ENCODE data around the gene UROD. TPM values are rescaled to one million over a fixed set of nuclear protein-coding genes. Genes with fewer than 3 reads are reported as not detected.

Gene UROD
- total and polyA plus RNA-seq, 2 donors (not counting 1 experiment from before 2014, with no cell fraction given), result 65.5 to 82.5 TPM

DNA sequence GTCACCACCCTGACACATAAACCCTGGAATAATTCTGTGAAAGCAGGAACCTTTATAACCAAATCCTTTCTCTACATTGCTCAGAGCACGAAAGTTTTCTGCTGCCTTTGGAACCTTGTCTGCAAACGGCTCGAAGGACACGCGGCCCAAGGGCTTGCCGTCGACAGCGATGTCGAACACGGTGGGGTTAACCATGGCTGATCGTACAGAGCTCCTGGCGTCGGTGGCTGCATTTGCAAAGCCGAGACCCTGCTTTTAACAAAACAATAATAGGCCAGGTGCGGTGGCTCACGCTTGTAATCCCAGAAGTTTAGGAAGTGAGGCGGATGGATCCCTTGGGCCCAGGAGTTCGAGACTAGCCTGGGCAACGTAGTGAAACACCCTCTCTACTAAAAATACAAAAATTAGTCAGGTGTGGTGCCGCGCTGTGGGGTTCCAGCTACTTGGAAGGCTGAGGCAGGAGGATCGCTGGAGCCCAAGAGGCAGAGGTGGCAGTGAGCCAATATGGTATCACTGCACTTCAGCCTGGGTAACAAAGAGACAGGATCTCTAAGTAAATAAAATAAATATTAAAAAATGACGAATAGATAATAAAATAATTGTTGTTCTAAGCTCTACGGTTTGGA lies 23.4 kb upstream of the UROD start:
- Histone ChIP-seq H3K4me1 (ENCODE audit: control insufficient read depth in 2 of 2, insufficient read depth in 2 of 2, low read length in 2 of 2) (peaks cover 9 to 19% of the 10 kb centered on the region in 2 donors), H3K79me2 (ENCODE audit: control insufficient read depth, insufficient read depth, low read length) (peaks cover 23% of the 10 kb centered on the region), H3K36me3 (replicated peaks in 1 of 2; ENCODE audit: control extremely low read depth in 1 of 2, control insufficient read depth in 1 of 2, extremely low read depth in 1 of 2, insufficient read depth in 2 of 2, low read length in 1 of 2) (no peaks in the 10 kb centered on the region), H4K20me1 (ENCODE audit: control insufficient read depth, insufficient read depth, low read length, poor library complexity, severe bottlenecking) (no peaks in the 10 kb centered on the region), H3K27me3 (replicated peaks in 1 of 4; ENCODE audit: control extremely low read depth in 1 of 4, control insufficient read depth in 3 of 4, insufficient read depth in 4 of 4, low read length in 3 of 4) (no peaks in the 10 kb centered on the region), H3K4me2 (replicated peaks; ENCODE audit: low read depth, low read length, poor library complexity, severe bottlenecking) (no peak overlapping the region), H3K27ac (ENCODE audit: low read length in 2 of 2) (no peak overlapping the region), H2AFZ (ENCODE audit: insufficient read depth, low read depth, low read length, poor library complexity, severe bottlenecking) (no peak overlapping the region), H3K4me3 (ENCODE audit: control extremely low read depth in 1 of 5, extremely low read depth in 1 of 5, insufficient read depth in 1 of 5, low read depth in 2 of 5, low read length in 4 of 5) (no peak overlapping the region), H3K9me3 (ENCODE audit: control extremely low read depth in 1 of 3, control insufficient read depth in 2 of 3, insufficient read depth in 1 of 3, low read length in 2 of 3) (no peaks in the 10 kb centered on the region), H3K9ac (ENCODE audit: low read length) (no peak overlapping the region)
- intact Hi-C loops (cut with micrococcal nuclease), result loop anchor here (5.0 kb wide), 1 partner anchor 201 kb away; the partner anchor contains the start of gene BEST4
- POLR2A ChIA-PET, result interaction anchor here (0.7 kb wide), 1 partner anchor 221 kb away, joined by 3 read pairs; no protein-coding TSS in a partner anchor
- H3K9me3 Mint-ChIP-seq (ENCODE audit: insufficient read depth), result no peaks in the 10 kb centered on the region
- no peak overlapping the region for H3K27ac Mint-ChIP-seq
- WGBS (ENCODE audit: insufficient coverage), result 95% methylated on average over 18 of the region's 24 CpGs
- H3K27me3 Mint-ChIP-seq, result peaks cover 3% of the 10 kb centered on the region
- TF ChIP-seq, protein P1, sequence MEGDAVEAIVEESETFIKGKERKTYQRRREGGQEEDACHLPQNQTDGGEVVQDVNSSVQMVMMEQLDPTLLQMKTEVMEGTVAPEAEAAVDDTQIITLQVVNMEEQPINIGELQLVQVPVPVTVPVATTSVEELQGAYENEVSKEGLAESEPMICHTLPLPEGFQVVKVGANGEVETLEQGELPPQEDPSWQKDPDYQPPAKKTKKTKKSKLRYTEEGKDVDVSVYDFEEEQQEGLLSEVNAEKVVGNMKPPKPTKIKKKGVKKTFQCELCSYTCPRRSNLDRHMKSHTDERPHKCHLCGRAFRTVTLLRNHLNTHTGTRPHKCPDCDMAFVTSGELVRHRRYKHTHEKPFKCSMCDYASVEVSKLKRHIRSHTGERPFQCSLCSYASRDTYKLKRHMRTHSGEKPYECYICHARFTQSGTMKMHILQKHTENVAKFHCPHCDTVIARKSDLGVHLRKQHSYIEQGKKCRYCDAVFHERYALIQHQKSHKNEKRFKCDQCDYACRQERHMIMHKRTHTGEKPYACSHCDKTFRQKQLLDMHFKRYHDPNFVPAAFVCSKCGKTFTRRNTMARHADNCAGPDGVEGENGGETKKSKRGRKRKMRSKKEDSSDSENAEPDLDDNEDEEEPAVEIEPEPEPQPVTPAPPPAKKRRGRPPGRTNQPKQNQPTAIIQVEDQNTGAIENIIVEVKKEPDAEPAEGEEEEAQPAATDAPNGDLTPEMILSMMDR (IDR thresholded peaks at IDR 0.05), result no peak
- TF ChIP-seq EZH2 (IDR thresholded peaks at IDR 0.05; ENCODE audit: borderline replicate concordance, insufficient read depth, low read depth, low read length, poor library complexity, severe bottlenecking), result no peak
- H3K4me1 Mint-ChIP-seq, result peaks cover 18% of the 10 kb centered on the region
- H3K4me3 Mint-ChIP-seq, result peak overlapping the region; percentile 54
- CTCF ChIA-PET, result interaction anchor here (0.5 to 4.4 kb wide), 6 partner anchors 24 to 504 kb away, joined by 3 to 37 read pairs (median 4); partner anchors contain the start of genes HECTD3, PLK3 and UROD
- ATAC-seq (ENCODE audit: low read depth) (no peak), DNase-seq (no peak)

DNA sequence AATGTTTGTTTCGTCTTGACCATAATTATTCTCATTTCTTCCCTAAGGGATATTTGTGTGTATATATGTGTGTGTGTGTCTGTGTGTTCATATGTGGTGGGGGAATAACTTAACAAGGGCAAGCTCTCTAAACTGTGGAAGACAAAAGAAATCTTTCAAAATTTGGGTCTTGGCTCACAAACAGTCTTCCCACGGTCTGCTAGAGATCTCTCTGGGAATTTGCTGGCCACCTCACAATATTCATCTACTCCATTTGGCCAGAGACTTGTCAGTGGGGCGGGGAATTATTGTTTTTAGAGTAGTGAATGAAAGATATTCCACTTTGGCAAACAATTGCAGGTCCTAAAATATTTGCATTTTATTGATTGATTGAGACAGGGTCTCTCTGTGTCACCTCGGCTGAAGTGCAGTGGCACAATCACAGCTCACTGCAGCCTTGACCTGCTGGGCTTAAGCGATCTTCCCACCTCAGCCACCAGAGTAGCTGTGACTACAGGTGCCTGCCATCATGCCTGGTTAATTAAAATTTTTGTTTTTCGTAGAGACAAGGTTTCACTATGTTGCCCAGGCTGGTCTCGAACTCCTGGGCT lies 17.6 kb upstream of the UROD start:
- Histone ChIP-seq H3K9me3 (ENCODE audit: control extremely low read depth in 1 of 3, control insufficient read depth in 2 of 3, insufficient read depth in 1 of 3, low read length in 2 of 3) (no peaks in the 10 kb centered on the region), H2AFZ (ENCODE audit: insufficient read depth, low read depth, low read length, poor library complexity, severe bottlenecking) (no peak overlapping the region), H3K4me2 (replicated peaks; ENCODE audit: low read depth, low read length, poor library complexity, severe bottlenecking) (no peak overlapping the region), H4K20me1 (ENCODE audit: control insufficient read depth, insufficient read depth, low read length, poor library complexity, severe bottlenecking) (no peaks in the 10 kb centered on the region), H3K4me3 (ENCODE audit: control extremely low read depth in 1 of 5, extremely low read depth in 1 of 5, insufficient read depth in 1 of 5, low read depth in 2 of 5, low read length in 4 of 5) (no peak overlapping the region), H3K4me1 (ENCODE audit: control insufficient read depth in 2 of 2, insufficient read depth in 2 of 2, low read length in 2 of 2) (no peaks in the 10 kb centered on the region), H3K9ac (ENCODE audit: low read length) (no peak overlapping the region), H3K79me2 (ENCODE audit: control insufficient read depth, insufficient read depth, low read length) (no peaks in the 10 kb centered on the region), H3K27me3 (replicated peaks in 1 of 4; ENCODE audit: control extremely low read depth in 1 of 4, control insufficient read depth in 3 of 4, insufficient read depth in 4 of 4, low read length in 3 of 4) (no peaks in the 10 kb centered on the region), H3K27ac (ENCODE audit: low read length in 2 of 2) (no peak overlapping the region), H3K36me3 (replicated peaks in 1 of 2; ENCODE audit: control extremely low read depth in 1 of 2, control insufficient read depth in 1 of 2, extremely low read depth in 1 of 2, insufficient read depth in 2 of 2, low read length in 1 of 2) (no peaks in the 10 kb centered on the region)
- no peak for ATAC-seq (ENCODE audit: low read depth)
- no peak overlapping the region for H3K27ac Mint-ChIP-seq
- H3K4me1 Mint-ChIP-seq, result no peaks in the 10 kb centered on the region
- no peak for DNase-seq
- WGBS (ENCODE audit: insufficient coverage), result 94% methylated on average over 2 of the region's 7 CpGs
- TF ChIP-seq, protein P1 (IDR thresholded peaks at IDR 0.05), result no peak
- no peak for TF ChIP-seq EZH2 (IDR thresholded peaks at IDR 0.05; ENCODE audit: borderline replicate concordance, insufficient read depth, low read depth, low read length, poor library complexity, severe bottlenecking)
- H3K4me3 Mint-ChIP-seq, result no peak overlapping the region
- H3K27me3 Mint-ChIP-seq, result peaks cover 3% of the 10 kb centered on the region
- intact Hi-C loops (cut with micrococcal nuclease), result no loop called here
- no peaks in the 10 kb centered on the region for H3K9me3 Mint-ChIP-seq (ENCODE audit: insufficient read depth)
- POLR2A ChIA-PET, result no interaction called here
- CTCF ChIA-PET, result no interaction called here

Measured in B cell (primary cell).